HepG2 (cell line): Measurements from ENCODE around the gene SYT7. TPM values are rescaled to one million over a fixed set of nuclear protein-coding genes. Genes with fewer than 3 reads are reported as not detected.

Source experiments
- ATRX ChIP-seq: sonication (generic); formaldehyde crosslinking; IDR thresholded peaks from 2 replicates; pipeline ENCODE4 v1.4.0; 2020; ENCODE audit warnings: missing genetic modification reagents, borderline replicate concordance
- BHLHE40 ChIP-seq: IDR thresholded peaks from 2 replicates; pipeline ENCODE4 v1.6.1; 2011; ENCODE audit warnings: low read length, improper control_type of control experiment
- CREB1 ChIP-seq, 2 experiments: fragments of 450-650 bp in 1 of 2; IDR thresholded peaks; 2 replicates each; pipeline ENCODE4 v1.6.1; 2016 to 2017; ENCODE audit warnings: control low read depth in 1 of 2, mild to moderate bottlenecking in 1 of 2, missing compliant biosample characterization in 1 of 2, missing genetic modification characterization in 1 of 2
- GTF2F1 ChIP-seq: fragments of 150-350 bp; IDR thresholded peaks from 2 replicates; pipeline ENCODE4 v1.6.1; 2014; ENCODE audit warnings: low read length
- HCFC1 ChIP-seq: fragments of 150-350 bp; IDR thresholded peaks from 2 replicates; pipeline ENCODE4 v1.6.1; 2014; ENCODE audit warnings: low read depth, low read length
- HNF4G ChIP-seq, 2 experiments: sonication (generic) in 1 of 2; formaldehyde crosslinking in 1 of 2; IDR thresholded peaks; 2 replicates each; pipeline versions ENCODE4 v1.4.0 to v1.6.1; 2011 to 2020; ENCODE audit warnings: borderline replicate concordance in 2 of 2, low read depth in 2 of 2, mild to moderate bottlenecking in 2 of 2, low read length in 1 of 2, missing genetic modification reagents in 1 of 2, moderate library complexity in 1 of 2
- HNRNPK ChIP-seq: fragments of 200-400 bp; formaldehyde crosslinking; IDR thresholded peaks from 2 replicates; pipeline ENCODE4 v1.6.1; 2018; ENCODE audit warnings: low read length, low read depth, moderate library complexity, mild to moderate bottlenecking; ENCODE audit not compliant: poor library complexity, severe bottlenecking
- JDP2 ChIP-seq: sonication (generic); formaldehyde crosslinking; IDR thresholded peaks from 2 replicates; pipeline ENCODE4 v1.8.1; 2022; ENCODE audit warnings: missing genetic modification reagents, borderline replicate concordance
- KDM2A ChIP-seq: sonication (generic); formaldehyde crosslinking; IDR thresholded peaks from 2 replicates; pipeline ENCODE4 v1.4.0; 2020; ENCODE audit warnings: low read depth, missing genetic modification reagents, borderline replicate concordance
- NFKBIZ ChIP-seq: IDR thresholded peaks from 2 replicates; pipeline ENCODE4 v1.6.1; 2018; ENCODE audit warnings: missing genetic modification reagents, missing compliant biosample characterization
- NFRKB ChIP-seq: fragments of 450-650 bp; IDR thresholded peaks from 2 replicates; pipeline ENCODE4 v1.6.1; 2017
- POLR2AphosphoS5 ChIP-seq: IDR thresholded peaks from 2 replicates; pipeline ENCODE4 v1.6.1; 2012; ENCODE audit warnings: low read depth, low read length
- RFX5 ChIP-seq: IDR thresholded peaks from 2 replicates; pipeline ENCODE4 v1.6.1; 2011; ENCODE audit warnings: low read depth, low read length, improper control_type of control experiment
- ZBTB38 ChIP-seq: sonication (generic); formaldehyde crosslinking; IDR thresholded peaks from 2 replicates; pipeline ENCODE4 v1.5.1; 2020; ENCODE audit warnings: mild to moderate bottlenecking, missing genetic modification reagents
- ZBTB39 ChIP-seq: sonication (generic); formaldehyde crosslinking; IDR thresholded peaks from 2 replicates; pipeline ENCODE4 v1.5.0; 2020; ENCODE audit warnings: missing genetic modification reagents
- ZEB1 ChIP-seq: IDR thresholded peaks from 2 replicates; pipeline ENCODE4 v1.6.1; 2012; ENCODE audit warnings: mild to moderate bottlenecking, low read depth, inconsistent platforms; ENCODE audit not compliant: insufficient replicate concordance
- ZNF496 ChIP-seq: sonication (generic); formaldehyde crosslinking; IDR thresholded peaks from 2 replicates; pipeline ENCODE4 v1.8.1; 2023; ENCODE audit warnings: mild to moderate bottlenecking, moderate library complexity, missing genetic modification reagents; ENCODE audit not compliant: insufficient replicate concordance
- ZNF547 ChIP-seq: sonication (generic); formaldehyde crosslinking; IDR thresholded peaks from 2 replicates; pipeline ENCODE4 v1.5.1; 2020; ENCODE audit warnings: mild to moderate bottlenecking, missing genetic modification reagents
- ZNF775 ChIP-seq: sonication (generic); formaldehyde crosslinking; IDR thresholded peaks from 2 replicates; pipeline ENCODE4 v1.4.0; 2020; ENCODE audit warnings: missing genetic modification reagents, mild to moderate bottlenecking, moderate library complexity, borderline replicate concordance
- ZSCAN9 ChIP-seq: IDR thresholded peaks from 2 replicates; pipeline ENCODE4 v1.6.1; 2016; ENCODE audit warnings: borderline replicate concordance
- polyA plus RNA-seq, 8 experiments: library from polyadenylated mRNA; depleted of rRNA in 3 of 8; stranded (reverse) in 7 of 8; unstranded in 1 of 8; fragments of >200 nt; fragmentation: Illumina TruSeq in 4 of 8; extraction: Trizol in 4 of 8; gene quantifications; 2 replicates each; pipeline versions ENCODE4 v1.2.1 to v1.2.3, GENCODE V29; 2011 to 2016; ENCODE audit warnings: low read depth in 4 of 8, missing spikeins in 1 of 8, mixed read lengths in 1 of 8; ENCODE audit not compliant: insufficient read depth in 1 of 8
- total RNA-seq, 5 experiments: library from RNA; depleted of rRNA; stranded (reverse); fragments of >200 nt; fragmentation: Illumina TruSeq; extraction: Trizol; gene quantifications; 2 replicates each; pipeline ENCODE4 v1.2.3, GENCODE V29; 2016; ENCODE audit warnings: low read depth in 1 of 5
- TF ChIP-seq, protein P1 (sequence below): IDR thresholded peaks from 2 replicates; pipeline ENCODE4 v1.6.1; 2016; ENCODE audit warnings: control low read depth
- TF ChIP-seq, protein P2 (sequence below): sonication (generic); formaldehyde crosslinking; IDR thresholded peaks from 2 replicates; pipeline ENCODE4 v1.5.0; 2020; ENCODE audit warnings: missing genetic modification reagents, mild to moderate bottlenecking, borderline replicate concordance
- TF ChIP-seq, protein P3 (sequence below): sonication (generic); formaldehyde crosslinking; IDR thresholded peaks from 2 replicates; pipeline ENCODE4 v1.5.0; 2020; ENCODE audit warnings: missing genetic modification reagents, mild to moderate bottlenecking, borderline replicate concordance

The SYT7 gene
- total and polyA plus RNA-seq, 2 of the 13 experiments (the other 11 are each of a cell fraction or from before 2014, with no cell fraction given): 1.4 to 4.4 TPM

- peak; percentile 48; the same call in 1 of the 2 replicates for TF ChIP-seq RFX5
- no peak for TF ChIP-seq POLR2AphosphoS5
- TF ChIP-seq KDM2A: peak; percentile 88
- TF ChIP-seq HCFC1: no peak
- TF ChIP-seq CREB1 (IDR thresholded peaks at IDR 0.05): peak; percentile 50; the same call in 1 of the 2 replicates
- TF ChIP-seq CREB1 (CRISPR knock-in tag; IDR thresholded peaks at IDR 0.05): no peak; the same call in 1 of the 2 replicates
- no peak for TF ChIP-seq ZEB1
- TF ChIP-seq NFKBIZ (CRISPR knock-in tag): peak; percentile 48; the same call in 1 of the 2 replicates
- TF ChIP-seq ZNF547 (CRISPR knock-in tag): no peak
- TF ChIP-seq ZNF775 (CRISPR knock-in tag): no peak
- no peak for TF ChIP-seq GTF2F1
- TF ChIP-seq JDP2 (CRISPR knock-in tag): no peak
- 0 out of 2 replicates have a peak, but pooled peaks have one; percentile 39 for TF ChIP-seq ZBTB38 (CRISPR knock-in tag)
- TF ChIP-seq, protein P1, sequence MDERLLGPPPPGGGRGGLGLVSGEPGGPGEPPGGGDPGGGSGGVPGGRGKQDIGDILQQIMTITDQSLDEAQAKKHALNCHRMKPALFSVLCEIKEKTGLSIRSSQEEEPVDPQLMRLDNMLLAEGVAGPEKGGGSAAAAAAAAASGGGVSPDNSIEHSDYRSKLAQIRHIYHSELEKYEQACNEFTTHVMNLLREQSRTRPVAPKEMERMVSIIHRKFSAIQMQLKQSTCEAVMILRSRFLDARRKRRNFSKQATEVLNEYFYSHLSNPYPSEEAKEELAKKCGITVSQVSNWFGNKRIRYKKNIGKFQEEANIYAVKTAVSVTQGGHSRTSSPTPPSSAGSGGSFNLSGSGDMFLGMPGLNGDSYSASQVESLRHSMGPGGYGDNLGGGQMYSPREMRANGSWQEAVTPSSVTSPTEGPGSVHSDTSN (CRISPR knock-in tag): no peak
- TF ChIP-seq HNF4G (IDR thresholded peaks at IDR 0.05; ENCODE audit: borderline replicate concordance, low read depth, low read length): 0 out of 2 replicates have a peak, but pooled peaks have one; percentile 43
- no peak for TF ChIP-seq HNF4G (CRISPR knock-in tag; IDR thresholded peaks at IDR 0.05; ENCODE audit: borderline replicate concordance, low read depth)
- TF ChIP-seq BHLHE40: no peak
- TF ChIP-seq ZSCAN9: peak; percentile 35; the same call in 1 of the 2 replicates
- TF ChIP-seq NFRKB: no peak
- TF ChIP-seq, protein P2, sequence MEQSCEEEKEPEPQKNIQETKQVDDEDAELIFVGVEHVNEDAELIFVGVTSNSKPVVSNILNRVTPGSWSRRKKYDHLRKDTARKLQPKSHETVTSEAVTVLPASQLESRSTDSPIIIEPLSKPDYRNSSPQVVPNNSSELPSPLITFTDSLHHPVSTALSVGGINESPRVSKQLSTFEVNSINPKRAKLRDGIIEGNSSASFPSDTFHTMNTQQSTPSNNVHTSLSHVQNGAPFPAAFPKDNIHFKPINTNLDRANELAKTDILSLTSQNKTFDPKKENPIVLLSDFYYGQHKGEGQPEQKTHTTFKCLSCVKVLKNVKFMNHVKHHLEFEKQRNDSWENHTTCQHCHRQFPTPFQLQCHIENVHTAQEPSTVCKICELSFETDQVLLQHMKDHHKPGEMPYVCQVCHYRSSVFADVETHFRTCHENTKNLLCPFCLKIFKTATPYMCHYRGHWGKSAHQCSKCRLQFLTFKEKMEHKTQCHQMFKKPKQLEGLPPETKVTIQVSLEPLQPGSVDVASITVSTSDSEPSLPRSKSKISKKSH (CRISPR knock-in tag): peak; percentile 71; the same call in 1 of the 2 replicates
- TF ChIP-seq ZBTB39 (CRISPR knock-in tag): no peak
- TF ChIP-seq HNRNPK: no peak
- TF ChIP-seq, protein P3, sequence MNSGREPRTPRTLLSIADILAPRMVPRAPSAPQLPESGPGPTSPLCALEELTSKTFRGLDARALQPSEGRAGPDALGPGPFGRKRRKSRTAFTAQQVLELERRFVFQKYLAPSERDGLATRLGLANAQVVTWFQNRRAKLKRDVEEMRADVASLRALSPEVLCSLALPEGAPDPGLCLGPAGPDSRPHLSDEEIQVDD (CRISPR knock-in tag): no peak
- no peak for TF ChIP-seq ZNF496 (CRISPR knock-in tag)
- TF ChIP-seq ATRX (CRISPR knock-in tag): no peak
These were observed at the start of gene SYT7 (continued) for GRCh38 chr11:61581030-61581928.
